ENCODE data around the gene SNAPIN.
"Not testable (repeated sequence)": the region's sequence is repeated elsewhere in the genome, so short reads cannot be mapped to it uniquely, and the experiment has no call there.

SNAPIN gene

GRCh38 chr1:153639280-153639679, 19.2 kb upstream of the SNAPIN start:
- Histone ChIP-seq H2BK120ac (ENCODE audit: low read depth, low read length) (no peak overlapping the region), H3K9me3 (replicated peaks in 1 of 2; ENCODE audit: control insufficient read depth in 2 of 2, insufficient read depth in 1 of 2, low read depth in 1 of 2, low read length in 2 of 2) (peaks cover 0 to 7% of the 10 kb centered on the region in 2 donors), H2BK15ac (ENCODE audit: low read length) (no peak overlapping the region), H2AK5ac (ENCODE audit: low read depth, low read length) (no peak overlapping the region), H3K4me2 (ENCODE audit: insufficient read depth, low read length, poor library complexity, severe bottlenecking) (no peak overlapping the region), H3K27ac (replicated peaks; ENCODE audit: low read length) (no peak overlapping the region), H3K4ac (ENCODE audit: low read length) (no peak overlapping the region), H3K4me1 (ENCODE audit: control insufficient read depth in 2 of 2, insufficient read depth in 1 of 2, low read depth in 1 of 2, low read length in 2 of 2) (peaks cover 1 to 3% of the 10 kb centered on the region in 2 donors), H3K14ac (ENCODE audit: low read length) (no peak overlapping the region), H2AFZ (ENCODE audit: low read length) (no peak overlapping the region), H3K4me3 (ENCODE audit: low read length in 2 of 2) (no peak overlapping the region), H3K36me3 (replicated peaks in 1 of 2; ENCODE audit: control insufficient read depth in 2 of 2, insufficient read depth in 2 of 2, low read length in 2 of 2) (peaks cover 38 to 94% of the 10 kb centered on the region in 2 donors), H2BK5ac (ENCODE audit: low read length) (no peak overlapping the region), H3K79me1 (ENCODE audit: low read depth, low read length) (peaks cover 5% of the 10 kb centered on the region), H3K18ac (ENCODE audit: low read length) (no peak overlapping the region), H4K8ac (ENCODE audit: low read depth, low read length) (no peak overlapping the region), H3K9ac (ENCODE audit: low read depth, low read length, poor library complexity) (no peak overlapping the region), H3K23ac (ENCODE audit: low read depth, low read length, poor library complexity) (no peak overlapping the region), H3K27me3 (ENCODE audit: control insufficient read depth in 3 of 3, insufficient read depth in 3 of 3, low read depth in 1 of 3, low read length in 3 of 3) (no peaks in the 10 kb centered on the region), H2BK12ac (ENCODE audit: low read length) (no peak overlapping the region), H4K91ac (ENCODE audit: low read depth, low read length, poor library complexity) (no peak overlapping the region)
- no peak for DNase-seq (ENCODE audit: low spot score)
- no CpG with 5 or more reads among the region's 3 CpGs for WGBS, 2 donors (ENCODE audit: extremely low coverage in 2 of 2, insufficient read length in 2 of 2, insufficient replicate concordance in 1 of 2)

GRCh38 chr1:153640213-153640612, 18.3 kb upstream of the SNAPIN start:
- not testable (repeated sequence) for H3K27me3 ChIP-seq (ENCODE audit: control insufficient read depth in 3 of 3, insufficient read depth in 3 of 3, low read depth in 1 of 3, low read length in 3 of 3); H3K18ac ChIP-seq (ENCODE audit: low read length); H3K27ac ChIP-seq (replicated peaks; ENCODE audit: low read length); H3K23ac ChIP-seq (ENCODE audit: low read depth, low read length, poor library complexity); H3K9me3 ChIP-seq (replicated peaks in 1 of 2; ENCODE audit: control insufficient read depth in 2 of 2, insufficient read depth in 1 of 2, low read depth in 1 of 2, low read length in 2 of 2); H2AK5ac ChIP-seq (ENCODE audit: low read depth, low read length); H3K4me2 ChIP-seq (ENCODE audit: insufficient read depth, low read length, poor library complexity, severe bottlenecking); H3K14ac ChIP-seq (ENCODE audit: low read length); H2BK120ac ChIP-seq (ENCODE audit: low read depth, low read length); H2BK5ac ChIP-seq (ENCODE audit: low read length); H3K4me1 ChIP-seq (ENCODE audit: control insufficient read depth in 2 of 2, insufficient read depth in 1 of 2, low read depth in 1 of 2, low read length in 2 of 2); H3K4ac ChIP-seq (ENCODE audit: low read length); H4K91ac ChIP-seq (ENCODE audit: low read depth, low read length, poor library complexity); H4K8ac ChIP-seq (ENCODE audit: low read depth, low read length); H2BK12ac ChIP-seq (ENCODE audit: low read length); H3K9ac ChIP-seq (ENCODE audit: low read depth, low read length, poor library complexity); H3K4me3 ChIP-seq (ENCODE audit: low read length in 2 of 2); DNase-seq (ENCODE audit: low spot score); H3K79me1 ChIP-seq (ENCODE audit: low read depth, low read length); H2BK15ac ChIP-seq (ENCODE audit: low read length); H2AFZ ChIP-seq (ENCODE audit: low read length)
- no CpG with 5 or more reads among the region's 5 CpGs for WGBS, 2 donors (ENCODE audit: extremely low coverage in 2 of 2, insufficient read length in 2 of 2, insufficient replicate concordance in 1 of 2)
- peaks cover 43 to 100% of the 10 kb centered on the region in 2 donors for H3K36me3 ChIP-seq (replicated peaks in 1 of 2; ENCODE audit: control insufficient read depth in 2 of 2, insufficient read depth in 2 of 2, low read length in 2 of 2)

- Histone ChIP-seq H3K27ac (replicated peaks; ENCODE audit: low read length) (no peak overlapping the region), H2BK12ac (ENCODE audit: low read length) (no peak overlapping the region), H3K4me2 (ENCODE audit: insufficient read depth, low read length, poor library complexity, severe bottlenecking) (no peak overlapping the region), H3K4me3 (ENCODE audit: low read length in 2 of 2) (no peak overlapping the region), H2BK15ac (ENCODE audit: low read length) (no peak overlapping the region), H4K91ac (ENCODE audit: low read depth, low read length, poor library complexity) (no peak overlapping the region), H3K23ac (ENCODE audit: low read depth, low read length, poor library complexity) (no peak overlapping the region), H3K9ac (ENCODE audit: low read depth, low read length, poor library complexity) (no peak overlapping the region), H2AK5ac (ENCODE audit: low read depth, low read length) (no peak overlapping the region), H3K27me3 (ENCODE audit: control insufficient read depth in 3 of 3, insufficient read depth in 3 of 3, low read depth in 1 of 3, low read length in 3 of 3) (no peaks in the 10 kb centered on the region), H3K9me3 (replicated peaks in 1 of 2; ENCODE audit: control insufficient read depth in 2 of 2, insufficient read depth in 1 of 2, low read depth in 1 of 2, low read length in 2 of 2) (peaks cover 0 to 5% of the 10 kb centered on the region in 2 donors), H2BK120ac (ENCODE audit: low read depth, low read length) (no peak overlapping the region), H3K79me1 (ENCODE audit: low read depth, low read length) (peaks cover 5% of the 10 kb centered on the region), H2AFZ (ENCODE audit: low read length) (no peak overlapping the region), H3K36me3 (replicated peaks in 1 of 2; ENCODE audit: control insufficient read depth in 2 of 2, insufficient read depth in 2 of 2, low read length in 2 of 2) (peaks cover 49 to 100% of the 10 kb centered on the region in 2 donors), H4K8ac (ENCODE audit: low read depth, low read length) (no peak overlapping the region), H2BK5ac (ENCODE audit: low read length) (no peak overlapping the region), H3K14ac (ENCODE audit: low read length) (no peak overlapping the region), H3K4ac (ENCODE audit: low read length) (no peak overlapping the region), H3K4me1 (ENCODE audit: control insufficient read depth in 2 of 2, insufficient read depth in 1 of 2, low read depth in 1 of 2, low read length in 2 of 2) (no peaks in the 10 kb centered on the region), H3K18ac (ENCODE audit: low read length) (no peak overlapping the region)
- no CpG with 5 or more reads among the region's 6 CpGs for WGBS, 2 donors (ENCODE audit: extremely low coverage in 2 of 2, insufficient read length in 2 of 2, insufficient replicate concordance in 1 of 2)
- DNase-seq (ENCODE audit: low spot score), result no peak
Measured at GRCh38 chr1:153640861-153641260, 17.6 kb upstream of the SNAPIN start.

GRCh38 chr1:153642161-153642560, 16.3 kb upstream of the SNAPIN start:
- no CpG with 5 or more reads among the region's 11 CpGs for WGBS, 2 donors (ENCODE audit: extremely low coverage in 2 of 2, insufficient read length in 2 of 2, insufficient replicate concordance in 1 of 2)
- DNase-seq (ENCODE audit: low spot score), result no peak
- Histone ChIP-seq H3K36me3 (replicated peaks in 1 of 2; ENCODE audit: control insufficient read depth in 2 of 2, insufficient read depth in 2 of 2, low read length in 2 of 2) (peaks cover 43 to 100% of the 10 kb centered on the region in 2 donors), H3K4me2 (ENCODE audit: insufficient read depth, low read length, poor library complexity, severe bottlenecking) (no peak overlapping the region), H3K4me3 (ENCODE audit: low read length in 2 of 2) (no peak overlapping the region), H3K79me1 (ENCODE audit: low read depth, low read length) (peaks cover 2% of the 10 kb centered on the region), H2BK120ac (ENCODE audit: low read depth, low read length) (no peak overlapping the region), H2BK15ac (ENCODE audit: low read length) (no peak overlapping the region), H2BK5ac (ENCODE audit: low read length) (no peak overlapping the region), H3K4me1 (ENCODE audit: control insufficient read depth in 2 of 2, insufficient read depth in 1 of 2, low read depth in 1 of 2, low read length in 2 of 2) (no peaks in the 10 kb centered on the region), H2BK12ac (ENCODE audit: low read length) (no peak overlapping the region), H3K4ac (ENCODE audit: low read length) (no peak overlapping the region), H2AFZ (ENCODE audit: low read length) (no peak overlapping the region), H3K27me3 (ENCODE audit: control insufficient read depth in 3 of 3, insufficient read depth in 3 of 3, low read depth in 1 of 3, low read length in 3 of 3) (no peaks in the 10 kb centered on the region), H3K14ac (ENCODE audit: low read length) (no peak overlapping the region), H4K8ac (ENCODE audit: low read depth, low read length) (no peak overlapping the region), H4K91ac (ENCODE audit: low read depth, low read length, poor library complexity) (no peak overlapping the region), H2AK5ac (ENCODE audit: low read depth, low read length) (no peak overlapping the region), H3K23ac (ENCODE audit: low read depth, low read length, poor library complexity) (no peak overlapping the region), H3K9ac (ENCODE audit: low read depth, low read length, poor library complexity) (no peak overlapping the region), H3K27ac (replicated peaks; ENCODE audit: low read length) (no peak overlapping the region), H3K18ac (ENCODE audit: low read length) (no peak overlapping the region), H3K9me3 (replicated peaks in 1 of 2; ENCODE audit: control insufficient read depth in 2 of 2, insufficient read depth in 1 of 2, low read depth in 1 of 2, low read length in 2 of 2) (no peaks in the 10 kb centered on the region)

All from neuronal stem cell (in vitro differentiated cells).